GM12891 (cell line): ENCODE measurements around the gene TMTC4.

Experiments used
- PAX5 ChIP-seq: IDR thresholded peaks from 2 replicates; pipeline ENCODE4 v1.6.1; 2011; ENCODE audit warnings: low read length, moderate library complexity, mild to moderate bottlenecking; ENCODE audit not compliant: insufficient read depth, severe bottlenecking
- POLR2A ChIP-seq: IDR thresholded peaks from 2 replicates; pipeline ENCODE4 v1.6.1; 2011; ENCODE audit warnings: low read depth, low read length, control low read depth
- POLR2AphosphoS5 ChIP-seq: IDR thresholded peaks from 2 replicates; pipeline ENCODE4 v1.6.1; 2011; ENCODE audit warnings: low read depth, low read length, control low read depth
- POU2F2 ChIP-seq: IDR thresholded peaks from 2 replicates; pipeline ENCODE4 v1.6.1; 2011; ENCODE audit warnings: low read depth, mild to moderate bottlenecking, control low read depth, low read length, moderate library complexity
- SPI1 ChIP-seq: IDR thresholded peaks from 2 replicates; pipeline ENCODE4 v1.6.1; 2011; ENCODE audit warnings: low read depth, low read length, control low read depth
- TAF1 ChIP-seq: IDR thresholded peaks from 2 replicates; pipeline ENCODE4 v1.6.1; 2011; ENCODE audit warnings: low read depth, low read length, control low read depth

DNA sequence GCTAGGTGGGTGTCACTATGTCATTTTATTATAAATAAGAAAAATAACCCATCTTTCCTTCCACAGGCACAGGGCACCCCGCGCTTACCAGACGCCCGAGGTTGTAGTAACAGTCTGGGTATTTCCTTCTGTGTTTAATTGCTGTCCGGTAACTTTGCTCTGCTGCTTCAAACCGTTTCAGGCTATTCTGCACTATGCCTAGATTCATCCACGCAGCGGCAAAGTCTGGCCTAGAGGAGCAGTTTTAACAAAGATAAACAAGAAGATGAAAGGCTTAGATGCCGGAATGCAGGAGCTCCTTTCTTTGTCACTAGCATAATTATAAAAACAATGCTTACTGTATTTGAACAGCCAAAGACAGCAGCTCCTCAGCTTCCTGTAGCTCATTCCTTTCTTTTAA, 49.1 kb downstream of the TMTC4 start:
- TF ChIP-seq POLR2A (no peak), POLR2AphosphoS5 (no peak), TAF1 (no peak), SPI1 (no peak), POU2F2 (no peak), PAX5 (no peak)
